Measurements from ENCODE around the gene NHEJ1. TPM values are rescaled to one million over a fixed set of nuclear protein-coding genes. Genes with fewer than 3 reads are reported as not detected.

Gene NHEJ1
- total and polyA plus RNA-seq, 2 of the 13 experiments (the other 11 are each of a cell fraction or from before 2014, with no cell fraction given), result 30.0 to 30.7 TPM

DNA sequence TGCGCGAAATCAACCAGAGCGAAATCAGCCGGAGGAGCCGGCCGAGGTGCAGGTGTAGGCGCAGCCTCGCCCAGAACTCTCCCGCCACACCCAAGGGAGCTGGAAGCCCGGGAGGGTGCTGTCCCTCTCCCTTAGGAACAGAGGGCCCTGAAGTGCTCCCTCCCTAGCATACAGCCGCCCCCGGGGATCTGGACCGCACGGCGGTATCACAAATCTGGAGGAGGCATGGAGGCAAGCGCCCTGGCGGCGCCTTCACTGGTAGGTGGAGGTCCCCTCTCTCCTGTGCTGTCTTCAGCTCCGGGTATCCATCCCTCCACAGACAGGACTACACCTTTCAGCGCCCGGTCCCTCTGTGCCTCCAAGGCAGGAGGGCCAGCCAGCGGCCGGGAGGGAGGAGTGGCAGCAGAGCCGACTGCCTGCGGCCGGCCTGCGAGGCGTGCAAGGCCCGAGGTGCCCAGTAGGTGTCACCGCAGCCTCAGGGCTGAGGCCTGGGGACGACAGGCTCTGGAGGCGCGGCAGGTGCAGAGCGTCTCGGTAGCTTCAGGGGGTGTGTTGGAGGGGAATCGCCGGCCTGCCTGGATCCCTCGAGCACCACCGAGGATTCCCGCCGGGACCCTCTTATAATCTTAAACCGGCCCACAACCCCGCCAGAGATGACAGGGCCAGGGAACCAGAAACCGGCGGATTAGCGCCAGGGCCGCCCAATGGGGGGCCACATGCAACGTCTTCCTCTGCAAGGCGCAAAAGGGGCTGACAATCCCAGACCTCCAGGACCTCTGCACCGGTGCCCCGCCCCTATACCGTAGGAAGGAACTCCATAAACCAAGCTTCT lies 102.7 kb downstream of the NHEJ1 start (continued):
- TF ChIP-seq TAF1 (CRISPR knock-in tag; IDR thresholded peaks at IDR 0.05) (no peak), TBX3 (IDR thresholded peaks at IDR 0.05; ENCODE audit: borderline replicate concordance) (no peak), GRHL1 (CRISPR knock-in tag; conservative IDR thresholded peaks at IDR 0.05) (no peak), DNMT3B (CRISPR knock-in tag; conservative IDR thresholded peaks at IDR 0.05) (no peak), ZNF335 (CRISPR knock-in tag; IDR thresholded peaks at IDR 0.05) (no peak), CREM (IDR thresholded peaks at IDR 0.05) (no peak), CREM (CRISPR knock-in tag; IDR thresholded peaks at IDR 0.05) (no peak), ZNF143 (CRISPR knock-in tag; IDR thresholded peaks at IDR 0.05) (no peak), ZNF773 (CRISPR knock-in tag; IDR thresholded peaks at IDR 0.05; ENCODE audit: borderline replicate concordance) (no peak), MTA3 (CRISPR knock-in tag; IDR thresholded peaks at IDR 0.05) (no peak), ZFP62 (CRISPR knock-in tag; IDR thresholded peaks at IDR 0.05) (no peak), TAF15 (IDR thresholded peaks at IDR 0.05; ENCODE audit: low read depth, low read length, poor library complexity, severe bottlenecking) (peak; percentile 61), ZBTB40 (IDR thresholded peaks at IDR 0.05) (no peak), ZBTB40 (CRISPR knock-in tag; IDR thresholded peaks at IDR 0.05) (no peak), ZNF878 (CRISPR knock-in tag; IDR thresholded peaks at IDR 0.05) (no peak), SYNCRIP (IDR thresholded peaks at IDR 0.05; ENCODE audit: insufficient read depth, low read depth, low read length) (no peak), BHLHE40 (IDR thresholded peaks at IDR 0.05; ENCODE audit: low read length) (peak; percentile 45), ZNF775 (CRISPR knock-in tag; IDR thresholded peaks at IDR 0.05; ENCODE audit: borderline replicate concordance) (no peak), ZNF138 (CRISPR knock-in tag; IDR thresholded peaks at IDR 0.05; ENCODE audit: low read depth) (no peak)

Measured in HepG2 (cell line).